PC-9 (cell line): ENCODE measurements around the gene TDRKH.

ENCODE experiments used
- CTCF ChIP-seq: fragments of 200-600 bp; sonication (generic); conservative IDR thresholded peaks from 2 replicates; pipeline ENCODE4 v1.6.1; 2017; ENCODE audit warnings: mixed run types, antibody characterized with exemption, mild to moderate bottlenecking, moderate library complexity
- EZH2 ChIP-seq: fragments of 200-600 bp; sonication (generic); IDR thresholded peaks from 2 replicates; pipeline ENCODE4 v1.8.0; 2017; ENCODE audit warnings: antibody characterized with exemption, low read depth

GRCh38 chr1:151802372-151802771, 12.1 kb upstream of the TDRKH start:
- no peak for TF ChIP-seq CTCF
- TF ChIP-seq EZH2 = no peak
